ENCODE results near the gene RAPGEF5. TPM values are rescaled to one million over a fixed set of nuclear protein-coding genes. Genes with fewer than 3 reads are reported as not detected.

The RAPGEF5 gene
- total RNA-seq, 6 experiments from 2014 or later = 15.5 to 56.4 (median 27.1) TPM

- intact Hi-C loops (cut with DNase I) = no loop called here
- H3K4me1 ChIP-seq = no peaks in the 10 kb centered on the region
- H3K9me3 ChIP-seq = no peaks in the 10 kb centered on the region
- DNase-seq (no peak), ATAC-seq (no peak)
- H3K27me3 ChIP-seq = no peaks in the 10 kb centered on the region
- H3K4me3 ChIP-seq = no peak overlapping the region
- 76% methylated on average over 4 of the region's 4 CpGs for WGBS (ENCODE audit: insufficient coverage, low coverage, low lambda C conversion rate, missing lambda C conversion rate)
- TF ChIP-seq CTCF (IDR thresholded peaks at IDR 0.05) = no peak
- no peak for TF ChIP-seq POLR2A (IDR thresholded peaks at IDR 0.05)
- peaks cover 0 to 7% (median 0%) of the 10 kb centered on the region in 4 donors for H3K36me3 ChIP-seq
- no peak overlapping the region for H3K27ac ChIP-seq
These were observed 155.6 kb downstream of the RAPGEF5 start for GRCh38 chr7:22201186-22201880.

- TF ChIP-seq POLR2A (IDR thresholded peaks at IDR 0.05) (no peak), CTCF (IDR thresholded peaks at IDR 0.05) (no peak)
- peaks cover 0 to 7% (median 0%) of the 10 kb centered on the region in 4 donors for H3K36me3 ChIP-seq
- no peak overlapping the region for H3K4me3 ChIP-seq
- H3K9me3 ChIP-seq = no peaks in the 10 kb centered on the region
- ATAC-seq (no peak), DNase-seq (no peak)
- H3K4me1 ChIP-seq = no peaks in the 10 kb centered on the region
- intact Hi-C loops (cut with DNase I) = no loop called here
- no peak overlapping the region for H3K27ac ChIP-seq
- H3K27me3 ChIP-seq = no peaks in the 10 kb centered on the region
These were observed 156.2 kb downstream of the RAPGEF5 start for GRCh38 chr7:22200777-22201176.

GRCh38 chr7:22200238-22200637 lies 156.7 kb downstream of the RAPGEF5 start:
- TF ChIP-seq POLR2A (IDR thresholded peaks at IDR 0.05) (no peak), CTCF (IDR thresholded peaks at IDR 0.05) (no peak)
- Histone ChIP-seq H3K4me3 (no peak overlapping the region), H3K27me3 (no peaks in the 10 kb centered on the region), H3K4me1 (no peaks in the 10 kb centered on the region), H3K36me3 (peaks cover 0 to 7% (median 0%) of the 10 kb centered on the region in 4 donors), H3K9me3 (no peaks in the 10 kb centered on the region), H3K27ac (no peak overlapping the region)
- WGBS (ENCODE audit: insufficient coverage, low coverage, low lambda C conversion rate, missing lambda C conversion rate) = 69% methylated on average over 4 of the region's 4 CpGs
- ATAC-seq (no peak), DNase-seq (no peak)
- intact Hi-C loops (cut with DNase I) = no loop called here

GRCh38 chr7:22197376-22197775 lies 159.6 kb downstream of the RAPGEF5 start:
- ATAC-seq = no peak
- Histone ChIP-seq H3K4me1 (no peaks in the 10 kb centered on the region), H3K36me3 (peaks cover 0 to 11% (median 9%) of the 10 kb centered on the region in 4 donors), H3K9me3 (no peaks in the 10 kb centered on the region), H3K4me3 (no peak overlapping the region), H3K27me3 (no peaks in the 10 kb centered on the region), H3K27ac (no peak overlapping the region)
- intact Hi-C loops (cut with DNase I) = no loop called here
- no peak for DNase-seq
- 97% methylated on average over 3 of the region's 3 CpGs for WGBS (ENCODE audit: insufficient coverage, low coverage, low lambda C conversion rate, missing lambda C conversion rate)
- TF ChIP-seq POLR2A (IDR thresholded peaks at IDR 0.05) (no peak), CTCF (IDR thresholded peaks at IDR 0.05) (no peak)
